GM12801 (cell line): ENCODE measurements around the gene C16orf95.

Experiments
- CTCF ChIP-seq: IDR thresholded peaks from one replicate; pipeline ENCODE4 v1.5.1; 2011; ENCODE audit warnings: control low read depth; ENCODE audit not compliant: insufficient read length; ENCODE audit errors: extremely low read depth

C16orf95 gene

GRCh38 chr16:87327798-87328495 lies 10.8 kb upstream of the C16orf95 start:
- no peak for TF ChIP-seq CTCF

- TF ChIP-seq CTCF: no peak
These were observed 9.0 kb upstream of the C16orf95 start for GRCh38 chr16:87326151-87326571.

GRCh38 chr16:87325423-87325858 lies 8.2 kb upstream of the C16orf95 start:
- no peak for TF ChIP-seq CTCF

- TF ChIP-seq CTCF: no peak
These were observed 7.5 kb upstream of the C16orf95 start for GRCh38 chr16:87324411-87325275.

GRCh38 chr16:87323727-87324410 lies 6.7 kb upstream of the C16orf95 start:
- TF ChIP-seq CTCF: no peak

- TF ChIP-seq CTCF: no peak
These were observed 5.9 kb upstream of the C16orf95 start for GRCh38 chr16:87322833-87323726.
